ENCODE results near the gene GALNT18.

GRCh38 chr11:11481371-11481770 is 140.4 kb downstream of the GALNT18 start:
- TF ChIP-seq CTCF (IDR thresholded peaks at IDR 0.05; ENCODE audit: poor library complexity, severe bottlenecking) (no peak), REST (IDR thresholded peaks at IDR 0.05; ENCODE audit: borderline replicate concordance) (no peak)

All from neural cell (in vitro differentiated cells).